K562 (cell line): ENCODE measurements around the gene TBC1D20. TPM values are rescaled to one million over a fixed set of nuclear protein-coding genes. Genes with fewer than 3 reads are reported as not detected.

Experiments used
- CBFA2T2 ChIP-seq: fragments of 450-650 bp; conservative IDR thresholded peaks from 2 replicates; pipeline ENCODE4 v1.6.1; 2017; ENCODE audit warnings: mild to moderate bottlenecking
- DDX20 ChIP-seq: fragments of 450-650 bp; IDR thresholded peaks from 2 replicates; pipeline ENCODE4 v1.6.1; 2016; ENCODE audit warnings: missing genetic modification characterization, low read depth, mild to moderate bottlenecking, missing compliant biosample characterization, moderate library complexity
- FOXP1 ChIP-seq: sonication (generic); formaldehyde crosslinking; IDR thresholded peaks from 2 replicates; pipeline ENCODE4 v1.8.0; 2022; ENCODE audit warnings: mild to moderate bottlenecking, missing genetic modification reagents
- LEF1 ChIP-seq: fragments of 450-650 bp; IDR thresholded peaks from 2 replicates; pipeline ENCODE4 v1.6.1; 2016; ENCODE audit warnings: mild to moderate bottlenecking
- NFRKB ChIP-seq: fragments of 450-650 bp; IDR thresholded peaks from 2 replicates; pipeline ENCODE4 v1.6.1; 2016; ENCODE audit warnings: low read depth
- SOX6 ChIP-seq: fragments of 450-650 bp; IDR thresholded peaks from 2 replicates; pipeline ENCODE4 v1.6.1; 2014; ENCODE audit warnings: mild to moderate bottlenecking
- SP2 ChIP-seq: IDR thresholded peaks from 2 replicates; pipeline ENCODE4 v1.6.1; 2011; ENCODE audit warnings: mild to moderate bottlenecking, low read depth, low read length, moderate library complexity; ENCODE audit not compliant: poor library complexity, severe bottlenecking; ENCODE audit errors: extremely low read depth
- STAT5B ChIP-seq: fragments of 250-450 bp; sonication (Bioruptor Pico); IDR thresholded peaks from 2 replicates; pipeline ENCODE4 v1.8.0; 2021; ENCODE audit warnings: mild to moderate bottlenecking, inconsistent platforms
- ZEB2 ChIP-seq: fragments of 450-650 bp; IDR thresholded peaks from 2 replicates; pipeline ENCODE4 v1.6.1; 2016
- ZNF175 ChIP-seq: fragments of 200-800 bp; sonication (Bioruptor generic); IDR thresholded peaks from 2 replicates; pipeline ENCODE4 v1.6.1; 2016; ENCODE audit warnings: low read depth, mild to moderate bottlenecking, missing genetic modification characterization, missing compliant biosample characterization
- ZNF507 ChIP-seq: conservative IDR thresholded peaks from 2 replicates; pipeline ENCODE4 v1.6.1; 2017; ENCODE audit warnings: missing genetic modification characterization, missing compliant biosample characterization
- polyA plus RNA-seq, 8 experiments: library from polyadenylated mRNA; depleted of rRNA in 4 of 8; stranded (reverse) in 5 of 8; unstranded in 3 of 8; fragments of >200 nt; fragmentation: Nextera tagmentation in 2 of 8; fragmentation: Illumina TruSeq in 1 of 8; extraction: Ambion mirVana in 2 of 8; extraction: Trizol in 1 of 8; gene quantifications; 2 replicates each; pipeline versions ENCODE4 v1.2.1 to v1.2.3, GENCODE V29; 2011 to 2014; ENCODE audit warnings: inconsistent platforms in 1 of 8, missing spikeins in 1 of 8
- total RNA-seq, 7 experiments: library from RNA; depleted of rRNA in 6 of 7; stranded (reverse); fragments of >200 nt in 6 of 7; fragmentation: Illumina TruSeq in 2 of 7; extraction: Trizol in 2 of 7; gene quantifications; 2 replicates each; pipeline versions ENCODE4 v1.2.1 to v1.2.3, GENCODE V29; 2011 to 2021; ENCODE audit warnings: low replicate concordance in 1 of 7
- TF ChIP-seq, protein P1 (sequence below): fragments of 250-450 bp; sonication (Bioruptor Pico); IDR thresholded peaks from 2 replicates; pipeline ENCODE4 v1.4.0; 2020; ENCODE audit warnings: borderline replicate concordance
- TF ChIP-seq, protein P2 (sequence below): fragments of 250-450 bp; sonication (Bioruptor Pico); IDR thresholded peaks from 2 replicates; pipeline ENCODE4 v1.8.0; 2021; ENCODE audit warnings: moderate library complexity, mild to moderate bottlenecking, inconsistent platforms
- TF ChIP-seq, protein P3 (sequence below): fragments of 450-650 bp; conservative IDR thresholded peaks from 2 replicates; pipeline ENCODE4 v1.6.1; 2016; ENCODE audit warnings: missing genetic modification characterization, low read depth, mild to moderate bottlenecking, missing compliant biosample characterization, moderate library complexity
- TF ChIP-seq, protein P4 (sequence below), 2 experiments: fragments of 450-650 bp in 1 of 2; sonication (generic) in 1 of 2; formaldehyde crosslinking; conservative IDR thresholded peaks; 2 replicates each; pipeline versions ENCODE4 v1.4.0 to v1.8.1; 2020 to 2022; ENCODE audit warnings: mild to moderate bottlenecking in 1 of 2, missing genetic modification reagents in 1 of 2
- TF ChIP-seq, protein P5 (sequence below): fragments of 250-450 bp; sonication (Bioruptor Pico); IDR thresholded peaks from 2 replicates; pipeline ENCODE4 v1.8.0; 2021; ENCODE audit warnings: borderline replicate concordance, mild to moderate bottlenecking, moderate library complexity; ENCODE audit not compliant: poor library complexity, severe bottlenecking
- TF ChIP-seq, protein P6 (sequence below): IDR thresholded peaks from 2 replicates; pipeline ENCODE4 v1.6.1; 2011; ENCODE audit warnings: borderline replicate concordance, low read depth, mild to moderate bottlenecking, moderate library complexity, low read length; ENCODE audit not compliant: insufficient read depth, poor library complexity, severe bottlenecking

Gene TBC1D20
- total and polyA plus RNA-seq, 9 of the 15 experiments (the other 6 are each of a cell fraction or from before 2014, with no cell fraction given): 7.0 to 25.3 (median 15.1) TPM

DNA sequence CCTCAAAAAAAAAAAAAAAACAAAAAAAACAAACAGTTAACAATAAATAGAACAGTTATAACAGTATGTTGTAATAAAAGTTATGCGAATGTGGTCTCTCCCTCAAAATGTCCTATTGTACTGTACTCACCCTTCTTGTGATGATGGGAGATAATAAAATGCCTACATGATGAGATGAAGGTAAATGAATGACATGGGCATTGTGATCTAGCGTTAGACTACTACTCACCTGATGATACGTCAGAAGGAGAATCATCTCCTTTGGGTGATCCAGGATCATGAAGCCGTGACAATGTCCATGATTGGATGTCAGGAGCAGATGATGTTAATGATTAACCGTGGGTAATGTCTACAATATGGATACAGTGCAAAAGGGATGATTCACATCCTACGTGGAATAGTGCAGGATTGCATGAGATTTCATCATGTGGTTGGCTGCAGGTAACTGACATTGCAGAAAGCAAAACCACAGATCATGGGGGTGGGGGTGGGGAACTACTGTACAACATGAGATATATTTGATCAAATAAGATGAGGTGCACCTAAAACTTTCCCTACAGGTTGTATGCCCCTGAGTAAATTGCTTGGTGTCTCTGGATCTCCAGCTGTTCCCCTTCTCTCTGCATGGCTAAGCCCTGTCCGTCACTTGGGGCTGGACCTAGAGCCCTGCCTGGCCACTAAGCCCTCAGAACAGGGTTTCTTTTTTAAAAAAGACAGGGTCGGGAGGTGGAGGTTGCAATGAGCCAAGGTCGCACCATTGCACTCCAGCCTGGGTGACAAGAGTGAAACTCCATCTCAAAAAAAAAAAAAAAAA lies 60.4 kb downstream of the TBC1D20 start (continued):
- TF ChIP-seq, protein P1, sequence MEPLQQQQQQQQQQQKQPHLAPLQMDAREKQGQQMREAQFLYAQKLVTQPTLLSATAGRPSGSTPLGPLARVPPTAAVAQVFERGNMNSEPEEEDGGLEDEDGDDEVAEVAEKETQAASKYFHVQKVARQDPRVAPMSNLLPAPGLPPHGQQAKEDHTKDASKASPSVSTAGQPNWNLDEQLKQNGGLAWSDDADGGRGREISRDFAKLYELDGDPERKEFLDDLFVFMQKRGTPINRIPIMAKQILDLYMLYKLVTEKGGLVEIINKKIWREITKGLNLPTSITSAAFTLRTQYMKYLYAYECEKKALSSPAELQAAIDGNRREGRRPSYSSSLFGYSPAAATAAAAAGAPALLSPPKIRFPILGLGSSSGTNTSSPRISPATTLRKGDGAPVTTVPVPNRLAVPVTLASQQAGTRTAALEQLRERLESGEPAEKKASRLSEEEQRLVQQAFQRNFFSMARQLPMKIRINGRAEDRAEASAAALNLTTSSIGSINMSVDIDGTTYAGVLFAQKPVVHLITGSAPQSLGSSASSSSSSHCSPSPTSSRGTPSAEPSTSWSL (CRISPR knock-in tag): no peak
- TF ChIP-seq STAT5B (CRISPR knock-in tag): no peak
- TF ChIP-seq, protein P2, sequence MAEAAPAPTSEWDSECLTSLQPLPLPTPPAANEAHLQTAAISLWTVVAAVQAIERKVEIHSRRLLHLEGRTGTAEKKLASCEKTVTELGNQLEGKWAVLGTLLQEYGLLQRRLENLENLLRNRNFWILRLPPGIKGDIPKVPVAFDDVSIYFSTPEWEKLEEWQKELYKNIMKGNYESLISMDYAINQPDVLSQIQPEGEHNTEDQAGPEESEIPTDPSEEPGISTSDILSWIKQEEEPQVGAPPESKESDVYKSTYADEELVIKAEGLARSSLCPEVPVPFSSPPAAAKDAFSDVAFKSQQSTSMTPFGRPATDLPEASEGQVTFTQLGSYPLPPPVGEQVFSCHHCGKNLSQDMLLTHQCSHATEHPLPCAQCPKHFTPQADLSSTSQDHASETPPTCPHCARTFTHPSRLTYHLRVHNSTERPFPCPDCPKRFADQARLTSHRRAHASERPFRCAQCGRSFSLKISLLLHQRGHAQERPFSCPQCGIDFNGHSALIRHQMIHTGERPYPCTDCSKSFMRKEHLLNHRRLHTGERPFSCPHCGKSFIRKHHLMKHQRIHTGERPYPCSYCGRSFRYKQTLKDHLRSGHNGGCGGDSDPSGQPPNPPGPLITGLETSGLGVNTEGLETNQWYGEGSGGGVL: no peak
- TF ChIP-seq NFRKB: 0 out of 2 replicates have a peak, but pooled peaks have one; percentile 51
- TF ChIP-seq, protein P3, sequence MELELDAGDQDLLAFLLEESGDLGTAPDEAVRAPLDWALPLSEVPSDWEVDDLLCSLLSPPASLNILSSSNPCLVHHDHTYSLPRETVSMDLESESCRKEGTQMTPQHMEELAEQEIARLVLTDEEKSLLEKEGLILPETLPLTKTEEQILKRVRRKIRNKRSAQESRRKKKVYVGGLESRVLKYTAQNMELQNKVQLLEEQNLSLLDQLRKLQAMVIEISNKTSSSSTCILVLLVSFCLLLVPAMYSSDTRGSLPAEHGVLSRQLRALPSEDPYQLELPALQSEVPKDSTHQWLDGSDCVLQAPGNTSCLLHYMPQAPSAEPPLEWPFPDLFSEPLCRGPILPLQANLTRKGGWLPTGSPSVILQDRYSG: 0 out of 2 replicates have a peak, but pooled peaks have one; percentile 24
- peak; percentile 87; the same call in 1 of the 2 replicates for TF ChIP-seq LEF1
- peak; percentile 60; the same call in 1 of the 2 replicates for TF ChIP-seq ZNF175 (CRISPR knock-in tag)
- peak; percentile 95 for TF ChIP-seq SOX6
- no peak for TF ChIP-seq FOXP1
- TF ChIP-seq, protein P4, sequence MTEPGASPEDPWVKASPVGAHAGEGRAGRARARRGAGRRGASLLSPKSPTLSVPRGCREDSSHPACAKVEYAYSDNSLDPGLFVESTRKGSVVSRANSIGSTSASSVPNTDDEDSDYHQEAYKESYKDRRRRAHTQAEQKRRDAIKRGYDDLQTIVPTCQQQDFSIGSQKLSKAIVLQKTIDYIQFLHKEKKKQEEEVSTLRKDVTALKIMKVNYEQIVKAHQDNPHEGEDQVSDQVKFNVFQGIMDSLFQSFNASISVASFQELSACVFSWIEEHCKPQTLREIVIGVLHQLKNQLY (CRISPR knock-in tag; conservative IDR thresholded peaks at IDR 0.05): no peak
- peak; percentile 14; the same call in 1 of the 2 replicates for TF ChIP-seq DDX20 (tag)
- TF ChIP-seq, protein P5, sequence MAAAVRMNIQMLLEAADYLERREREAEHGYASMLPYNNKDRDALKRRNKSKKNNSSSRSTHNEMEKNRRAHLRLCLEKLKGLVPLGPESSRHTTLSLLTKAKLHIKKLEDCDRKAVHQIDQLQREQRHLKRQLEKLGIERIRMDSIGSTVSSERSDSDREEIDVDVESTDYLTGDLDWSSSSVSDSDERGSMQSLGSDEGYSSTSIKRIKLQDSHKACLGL: no peak
- peak; percentile 98 for TF ChIP-seq ZEB2
- no peak for TF ChIP-seq CBFA2T2
- no peak for TF ChIP-seq SP2
- TF ChIP-seq, protein P6, sequence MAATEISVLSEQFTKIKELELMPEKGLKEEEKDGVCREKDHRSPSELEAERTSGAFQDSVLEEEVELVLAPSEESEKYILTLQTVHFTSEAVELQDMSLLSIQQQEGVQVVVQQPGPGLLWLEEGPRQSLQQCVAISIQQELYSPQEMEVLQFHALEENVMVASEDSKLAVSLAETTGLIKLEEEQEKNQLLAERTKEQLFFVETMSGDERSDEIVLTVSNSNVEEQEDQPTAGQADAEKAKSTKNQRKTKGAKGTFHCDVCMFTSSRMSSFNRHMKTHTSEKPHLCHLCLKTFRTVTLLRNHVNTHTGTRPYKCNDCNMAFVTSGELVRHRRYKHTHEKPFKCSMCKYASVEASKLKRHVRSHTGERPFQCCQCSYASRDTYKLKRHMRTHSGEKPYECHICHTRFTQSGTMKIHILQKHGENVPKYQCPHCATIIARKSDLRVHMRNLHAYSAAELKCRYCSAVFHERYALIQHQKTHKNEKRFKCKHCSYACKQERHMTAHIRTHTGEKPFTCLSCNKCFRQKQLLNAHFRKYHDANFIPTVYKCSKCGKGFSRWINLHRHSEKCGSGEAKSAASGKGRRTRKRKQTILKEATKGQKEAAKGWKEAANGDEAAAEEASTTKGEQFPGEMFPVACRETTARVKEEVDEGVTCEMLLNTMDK: no peak
- TF ChIP-seq ZNF507 (tag): no peak
